Skin epidermis (tissue), 12 donors: ENCODE data around the gene FHDC1.
A peak's percentile ranks its signal among the peaks of the same experiment; 100 is the strongest.
"Not testable (repeated sequence)": the region's sequence is repeated elsewhere in the genome, so short reads cannot be mapped to it uniquely, and the experiment has no call there.

ENCODE experiments used
- H3K27ac ChIP-seq, 21 experiments: fragments of 200-600 bp; sonication (generic) in 11 of 21; one replicate each; pipeline ENCODE4 v1.5.0; 2020; ENCODE audit warnings: mild to moderate bottlenecking in 3 of 21, inconsistent platforms in 2 of 21, moderate library complexity in 2 of 21
- H3K4me3 ChIP-seq, 7 experiments: fragments of 200-600 bp; sonication (generic) in 2 of 7; one replicate each; pipeline ENCODE4 v1.5.0; 2020; ENCODE audit warnings: inconsistent platforms in 2 of 7, mild to moderate bottlenecking in 2 of 7, moderate library complexity in 1 of 7

FHDC1 gene

GRCh38 chr4:152935631-152936445, at the start of gene FHDC1:
Gene FHDC1, plus strand, starts transcription at chr4:152936323. Its CDS starts 6,735 bp downstream, at chr4:152943058.
- peak within 1 kb of the TSS in 18 of 21 experiments; percentile 44 to 85 (median 74) for H3K27ac ChIP-seq
- peak within 1 kb of the TSS; percentile 44 to 83 (median 65) for H3K4me3 ChIP-seq

GRCh38 chr4:152887981-152888380, 48.1 kb upstream of the FHDC1 start:
- H3K27ac ChIP-seq: no peak overlapping the region
- no peak overlapping the region for H3K4me3 ChIP-seq

- no peak overlapping the region for H3K27ac ChIP-seq
- H3K4me3 ChIP-seq: no peak overlapping the region
Observed at GRCh38 chr4:152892974-152893373, 43.1 kb upstream of the FHDC1 start.

GRCh38 chr4:152894673-152895072, 41.5 kb upstream of the FHDC1 start:
- Histone ChIP-seq H3K27ac (peak overlapping the region in 1 of 21 experiments; percentile 37), H3K4me3 (no peak overlapping the region)

- no peak overlapping the region for H3K4me3 ChIP-seq
- no peak overlapping the region for H3K27ac ChIP-seq
Observed at GRCh38 chr4:152896811-152897210, 39.3 kb upstream of the FHDC1 start.

- not testable (repeated sequence) for H3K27ac ChIP-seq, H3K4me3 ChIP-seq
Observed at GRCh38 chr4:152898133-152898532, 38.0 kb upstream of the FHDC1 start.

- H3K4me3 ChIP-seq: no peak overlapping the region
- no peak overlapping the region for H3K27ac ChIP-seq
Observed at GRCh38 chr4:152898606-152899005, 37.5 kb upstream of the FHDC1 start.

GRCh38 chr4:152900395-152900794, 35.7 kb upstream of the FHDC1 start:
- Histone ChIP-seq H3K4me3 (no peak overlapping the region), H3K27ac (no peak overlapping the region)

- Histone ChIP-seq H3K4me3 (no peak overlapping the region), H3K27ac (no peak overlapping the region)
Observed at GRCh38 chr4:152901205-152901604, 34.9 kb upstream of the FHDC1 start.

- H3K4me3 ChIP-seq: no peak overlapping the region
- no peak overlapping the region for H3K27ac ChIP-seq
Observed at GRCh38 chr4:152903658-152904057, 32.5 kb upstream of the FHDC1 start.

GRCh38 chr4:152909901-152910300, 26.2 kb upstream of the FHDC1 start:
- H3K27ac ChIP-seq: no peak overlapping the region

GRCh38 chr4:152910521-152910920, 25.6 kb upstream of the FHDC1 start:
- Histone ChIP-seq H3K27ac (no peak overlapping the region), H3K4me3 (no peak overlapping the region)

More at GRCh38 chr4:152909901-152910300, 26.2 kb upstream of the FHDC1 start:
- no peak overlapping the region for H3K4me3 ChIP-seq

- Histone ChIP-seq H3K27ac (no peak overlapping the region), H3K4me3 (no peak overlapping the region)
Observed at GRCh38 chr4:152917543-152918395, 18.4 kb upstream of the FHDC1 start.

GRCh38 chr4:152919826-152920225, 16.3 kb upstream of the FHDC1 start:
- Histone ChIP-seq H3K4me3 (no peak overlapping the region), H3K27ac (no peak overlapping the region)

- no peak overlapping the region for H3K4me3 ChIP-seq
- no peak overlapping the region for H3K27ac ChIP-seq
Observed at GRCh38 chr4:152920768-152921167, 15.4 kb upstream of the FHDC1 start.

- Histone ChIP-seq H3K27ac (no peak overlapping the region), H3K4me3 (no peak overlapping the region)
Observed at GRCh38 chr4:152921284-152921683, 14.8 kb upstream of the FHDC1 start.

- no peak overlapping the region for H3K4me3 ChIP-seq
- H3K27ac ChIP-seq: no peak overlapping the region
Observed at GRCh38 chr4:152925851-152926250, 10.3 kb upstream of the FHDC1 start.

GRCh38 chr4:152926959-152927358, 9.2 kb upstream of the FHDC1 start:
- Histone ChIP-seq H3K27ac (no peak overlapping the region), H3K4me3 (no peak overlapping the region)

- Histone ChIP-seq H3K27ac (no peak overlapping the region), H3K4me3 (no peak overlapping the region)
Observed at GRCh38 chr4:152927737-152928136, 8.4 kb upstream of the FHDC1 start.

- no peak overlapping the region for H3K27ac ChIP-seq
Observed at GRCh38 chr4:152928286-152928685, 7.8 kb upstream of the FHDC1 start.

GRCh38 chr4:152929888-152930287, 6.2 kb upstream of the FHDC1 start:
- Histone ChIP-seq H3K27ac (no peak overlapping the region), H3K4me3 (no peak overlapping the region)

More at GRCh38 chr4:152928286-152928685, 7.8 kb upstream of the FHDC1 start:
- no peak overlapping the region for H3K4me3 ChIP-seq
